ENCODE measurements around the gene ASPN.

ASPN gene

GRCh38 chr9:92482329-92482728, at the start of gene ASPN:
ASPN (minus strand) TSS chr9:92482506.
- no peak for DNase-seq (ENCODE audit: low read depth in 2 of 2)

- DNase-seq (ENCODE audit: low read depth in 2 of 2): no peak
Measured at GRCh38 chr9:92530893-92531292, 48.6 kb upstream of the ASPN start.

- DNase-seq (ENCODE audit: low read depth in 2 of 2): no peak
Measured at GRCh38 chr9:92529124-92529523, 46.8 kb upstream of the ASPN start.

- DNase-seq (ENCODE audit: low read depth in 2 of 2): no peak
Measured at GRCh38 chr9:92528522-92528849, 46.2 kb upstream of the ASPN start.

GRCh38 chr9:92527832-92528521, 45.7 kb upstream of the ASPN start:
- no peak for DNase-seq (ENCODE audit: low read depth in 2 of 2)

- DNase-seq (ENCODE audit: low read depth in 2 of 2): no peak
Measured at GRCh38 chr9:92527291-92527828, 45.1 kb upstream of the ASPN start.

- DNase-seq (ENCODE audit: low read depth in 2 of 2): no peak
Measured at GRCh38 chr9:92525306-92525705, 43.0 kb upstream of the ASPN start.

GRCh38 chr9:92524881-92525280, 42.6 kb upstream of the ASPN start:
- DNase-seq (ENCODE audit: low read depth in 2 of 2): no peak

GRCh38 chr9:92522983-92523970, 41.0 kb upstream of the ASPN start:
- DNase-seq (ENCODE audit: low read depth in 2 of 2): no peak

GRCh38 chr9:92520837-92521236, 38.5 kb upstream of the ASPN start:
- DNase-seq (ENCODE audit: low read depth in 2 of 2): no peak

- DNase-seq (ENCODE audit: low read depth in 2 of 2): no peak
Measured at GRCh38 chr9:92518199-92518598, 35.9 kb upstream of the ASPN start.

- DNase-seq (ENCODE audit: low read depth in 2 of 2): no peak
Measured at GRCh38 chr9:92517046-92517445, 34.7 kb upstream of the ASPN start.

- no peak for DNase-seq (ENCODE audit: low read depth in 2 of 2)
Measured at GRCh38 chr9:92516521-92516920, 34.2 kb upstream of the ASPN start.

- no peak for DNase-seq (ENCODE audit: low read depth in 2 of 2)
Measured at GRCh38 chr9:92514635-92515034, 32.3 kb upstream of the ASPN start.

- no peak for DNase-seq (ENCODE audit: low read depth in 2 of 2)
Measured at GRCh38 chr9:92513349-92513748, 31.0 kb upstream of the ASPN start.

- no peak for DNase-seq (ENCODE audit: low read depth in 2 of 2)
Measured at GRCh38 chr9:92512622-92513021, 30.3 kb upstream of the ASPN start.

- DNase-seq (ENCODE audit: low read depth in 2 of 2): no peak
Measured at GRCh38 chr9:92510747-92511146, 28.4 kb upstream of the ASPN start.

GRCh38 chr9:92509050-92509449, 26.7 kb upstream of the ASPN start:
- no peak for DNase-seq (ENCODE audit: low read depth in 2 of 2)

- no peak for DNase-seq (ENCODE audit: low read depth in 2 of 2)
Measured at GRCh38 chr9:92508018-92508820, 25.9 kb upstream of the ASPN start.

- no peak for DNase-seq (ENCODE audit: low read depth in 2 of 2)
Measured at GRCh38 chr9:92507496-92507895, 25.2 kb upstream of the ASPN start.

GRCh38 chr9:92507005-92507404, 24.7 kb upstream of the ASPN start:
- no peak for DNase-seq (ENCODE audit: low read depth in 2 of 2)

Measured in activated CD8-positive, alpha-beta memory T cell treated with anti-CD3 and anti-CD28 coated beads for 4 hours (primary cell).